ENCODE results near the gene NUP35.

Gene NUP35

DNA sequence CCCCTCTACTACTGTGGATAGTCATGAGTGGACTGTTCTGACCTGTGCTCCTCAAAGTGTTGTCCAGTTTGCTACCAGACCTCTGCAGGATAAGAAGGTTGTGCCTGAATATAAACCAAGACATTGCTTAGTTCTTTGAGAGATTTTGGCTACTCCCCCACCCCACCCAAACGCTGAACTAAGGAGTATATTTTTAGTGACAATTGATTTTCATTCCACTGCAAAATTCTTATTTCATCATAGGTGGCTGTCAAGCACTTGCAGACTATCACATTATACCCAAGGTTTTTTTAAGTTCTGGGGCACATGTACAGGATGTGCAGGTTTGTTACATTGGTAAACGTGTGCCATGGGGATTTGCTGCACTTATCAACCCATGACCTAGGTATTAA, 32.3 kb upstream of the NUP35 start:
- TF ChIP-seq POLR2AphosphoS5 (IDR thresholded peaks at IDR 0.05; ENCODE audit: low read depth, low read length) (no peak), SIN3A (IDR thresholded peaks at IDR 0.05; ENCODE audit: borderline replicate concordance, insufficient read depth, low read length) (no peak), TAF1 (IDR thresholded peaks at IDR 0.05; ENCODE audit: borderline replicate concordance, insufficient read depth, low read length) (no peak), FOXP2 (optimal IDR thresholded peaks at IDR 0.05; ENCODE audit: borderline replicate concordance, extremely low read depth, extremely low read length, insufficient read depth) (no peak)
- TF ChIP-seq, protein P1, sequence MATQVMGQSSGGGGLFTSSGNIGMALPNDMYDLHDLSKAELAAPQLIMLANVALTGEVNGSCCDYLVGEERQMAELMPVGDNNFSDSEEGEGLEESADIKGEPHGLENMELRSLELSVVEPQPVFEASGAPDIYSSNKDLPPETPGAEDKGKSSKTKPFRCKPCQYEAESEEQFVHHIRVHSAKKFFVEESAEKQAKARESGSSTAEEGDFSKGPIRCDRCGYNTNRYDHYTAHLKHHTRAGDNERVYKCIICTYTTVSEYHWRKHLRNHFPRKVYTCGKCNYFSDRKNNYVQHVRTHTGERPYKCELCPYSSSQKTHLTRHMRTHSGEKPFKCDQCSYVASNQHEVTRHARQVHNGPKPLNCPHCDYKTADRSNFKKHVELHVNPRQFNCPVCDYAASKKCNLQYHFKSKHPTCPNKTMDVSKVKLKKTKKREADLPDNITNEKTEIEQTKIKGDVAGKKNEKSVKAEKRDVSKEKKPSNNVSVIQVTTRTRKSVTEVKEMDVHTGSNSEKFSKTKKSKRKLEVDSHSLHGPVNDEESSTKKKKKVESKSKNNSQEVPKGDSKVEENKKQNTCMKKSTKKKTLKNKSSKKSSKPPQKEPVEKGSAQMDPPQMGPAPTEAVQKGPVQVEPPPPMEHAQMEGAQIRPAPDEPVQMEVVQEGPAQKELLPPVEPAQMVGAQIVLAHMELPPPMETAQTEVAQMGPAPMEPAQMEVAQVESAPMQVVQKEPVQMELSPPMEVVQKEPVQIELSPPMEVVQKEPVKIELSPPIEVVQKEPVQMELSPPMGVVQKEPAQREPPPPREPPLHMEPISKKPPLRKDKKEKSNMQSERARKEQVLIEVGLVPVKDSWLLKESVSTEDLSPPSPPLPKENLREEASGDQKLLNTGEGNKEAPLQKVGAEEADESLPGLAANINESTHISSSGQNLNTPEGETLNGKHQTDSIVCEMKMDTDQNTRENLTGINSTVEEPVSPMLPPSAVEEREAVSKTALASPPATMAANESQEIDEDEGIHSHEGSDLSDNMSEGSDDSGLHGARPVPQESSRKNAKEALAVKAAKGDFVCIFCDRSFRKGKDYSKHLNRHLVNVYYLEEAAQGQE (IDR thresholded peaks at IDR 0.05; ENCODE audit: insufficient read depth in 1 of 2, low read depth in 2 of 2, low read length in 2 of 2) = no peak

DNA sequence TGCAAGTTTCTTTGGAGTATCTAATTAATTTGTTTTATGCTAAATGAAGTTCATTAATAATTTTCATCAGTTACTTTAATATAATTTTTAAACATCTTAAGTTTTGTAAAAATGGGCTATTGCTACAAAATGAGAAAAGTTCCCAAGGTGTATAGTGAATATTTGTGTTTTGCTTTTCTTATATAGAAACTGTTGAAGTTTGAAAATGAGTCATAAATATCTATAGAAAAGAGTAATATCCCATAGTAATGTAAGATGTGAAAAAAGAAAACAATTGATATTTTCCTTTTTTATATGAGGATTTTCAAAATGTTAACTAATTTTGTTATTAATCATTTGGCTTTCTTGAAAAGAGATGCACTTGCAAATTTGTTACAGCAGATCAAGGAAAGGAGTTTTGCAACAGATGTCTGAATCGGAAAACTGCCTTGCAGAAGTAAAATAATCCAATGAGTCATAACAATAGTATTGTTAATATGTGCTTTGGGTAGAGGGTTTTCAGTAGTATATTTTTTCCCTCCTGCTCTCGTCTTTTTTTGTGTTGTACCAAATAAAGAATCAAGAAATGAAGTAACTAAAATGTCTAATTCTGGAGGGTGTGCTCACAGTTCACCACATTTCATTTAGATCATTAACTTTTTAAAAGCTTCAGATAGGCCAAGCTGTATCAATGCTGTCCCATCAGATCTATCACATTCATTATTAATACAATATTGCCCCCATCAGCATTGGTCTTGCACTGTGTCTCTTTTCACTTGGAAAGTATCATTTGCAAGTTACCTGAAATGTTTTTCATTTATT, 30.2 kb upstream of the NUP35 start:
- TF ChIP-seq, protein P1 (IDR thresholded peaks at IDR 0.05; ENCODE audit: insufficient read depth in 1 of 2, low read depth in 2 of 2, low read length in 2 of 2) = no peak
- TF ChIP-seq FOXP2 (optimal IDR thresholded peaks at IDR 0.05; ENCODE audit: borderline replicate concordance, extremely low read depth, extremely low read length, insufficient read depth) (no peak), SIN3A (IDR thresholded peaks at IDR 0.05; ENCODE audit: borderline replicate concordance, insufficient read depth, low read length) (no peak)

- no peak for TF ChIP-seq SIN3A (IDR thresholded peaks at IDR 0.05; ENCODE audit: borderline replicate concordance, insufficient read depth, low read length)
- TF ChIP-seq FOXP2 (optimal IDR thresholded peaks at IDR 0.05; ENCODE audit: borderline replicate concordance, extremely low read depth, extremely low read length, insufficient read depth) = no peak
- no peak for TF ChIP-seq POLR2AphosphoS5 (IDR thresholded peaks at IDR 0.05; ENCODE audit: low read depth, low read length)
- TF ChIP-seq TAF1 (IDR thresholded peaks at IDR 0.05; ENCODE audit: borderline replicate concordance, insufficient read depth, low read length) = no peak
- TF ChIP-seq, protein P1 (IDR thresholded peaks at IDR 0.05; ENCODE audit: insufficient read depth in 1 of 2, low read depth in 2 of 2, low read length in 2 of 2) = no peak
These were observed 18.7 kb upstream of the NUP35 start for GRCh38 chr2:183105402-183106134.

DNA sequence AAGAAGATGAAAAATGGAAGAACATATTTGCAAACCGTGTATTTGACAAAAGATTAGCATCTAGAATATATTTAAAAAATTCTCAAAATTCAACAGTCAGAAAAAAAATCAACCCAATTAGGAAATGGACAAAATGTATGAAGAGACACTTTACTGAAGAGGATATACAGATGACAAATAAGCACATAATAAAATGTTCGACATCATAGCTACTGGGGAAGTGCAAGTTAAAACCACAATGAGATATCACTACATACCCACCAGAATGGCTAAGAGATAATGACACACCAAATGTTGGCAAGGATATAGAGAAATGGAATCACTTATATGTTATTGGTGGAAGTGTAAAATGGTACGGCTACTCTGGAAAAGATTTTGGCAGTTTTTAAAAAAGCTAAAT, 11.7 kb upstream of the NUP35 start:
- TF ChIP-seq SIN3A (IDR thresholded peaks at IDR 0.05; ENCODE audit: borderline replicate concordance, insufficient read depth, low read length) (no peak), POLR2AphosphoS5 (IDR thresholded peaks at IDR 0.05; ENCODE audit: low read depth, low read length) (no peak), FOXP2 (optimal IDR thresholded peaks at IDR 0.05; ENCODE audit: borderline replicate concordance, extremely low read depth, extremely low read length, insufficient read depth) (no peak), TAF1 (IDR thresholded peaks at IDR 0.05; ENCODE audit: borderline replicate concordance, insufficient read depth, low read length) (no peak)
- TF ChIP-seq, protein P1 (IDR thresholded peaks at IDR 0.05; ENCODE audit: insufficient read depth in 1 of 2, low read depth in 2 of 2, low read length in 2 of 2) = no peak
